HG03521 (cell line): ENCODE results near the gene RALGAPA1.
"Not testable (repeated sequence)": the region's sequence is repeated elsewhere in the genome, so short reads cannot be mapped to it uniquely, and the experiment has no call there.

Experiments used
- ATAC-seq: cut with Tn5 transposase; IDR thresholded peaks from one replicate; pipeline ENCODE4 v1.9.1; 2021; ENCODE audit warnings: mild to moderate bottlenecking, moderate library complexity; ENCODE audit not compliant: unreplicated experiment

RALGAPA1 gene

GRCh38 chr14:35632271-35632670 lies 176.8 kb downstream of the RALGAPA1 start:
- ATAC-seq, result no peak

GRCh38 chr14:35631071-35631805 lies 177.9 kb downstream of the RALGAPA1 start:
- ATAC-seq, result no peak

- ATAC-seq, result no peak
These were observed 180.1 kb downstream of the RALGAPA1 start for GRCh38 chr14:35628989-35629388.

- ATAC-seq, result not testable (repeated sequence)
These were observed 182.1 kb downstream of the RALGAPA1 start for GRCh38 chr14:35626947-35627346.

GRCh38 chr14:35621996-35622395 lies 187.1 kb downstream of the RALGAPA1 start:
- ATAC-seq, result not testable (repeated sequence)

- ATAC-seq, result not testable (repeated sequence)
These were observed 189.1 kb downstream of the RALGAPA1 start for GRCh38 chr14:35619998-35620397.

- ATAC-seq, result not testable (repeated sequence)
These were observed 189.6 kb downstream of the RALGAPA1 start for GRCh38 chr14:35619461-35619860.

GRCh38 chr14:35617500-35617899 lies 191.6 kb downstream of the RALGAPA1 start:
- ATAC-seq, result no peak

GRCh38 chr14:35607380-35607779 lies 201.7 kb downstream of the RALGAPA1 start:
- ATAC-seq, result no peak

- no peak for ATAC-seq
These were observed 208.8 kb downstream of the RALGAPA1 start for GRCh38 chr14:35600253-35600652.

- ATAC-seq, result no peak
These were observed 214.5 kb downstream of the RALGAPA1 start for GRCh38 chr14:35594616-35595015.

GRCh38 chr14:35587373-35587772 lies 221.7 kb downstream of the RALGAPA1 start:
- ATAC-seq, result not testable (repeated sequence)

- ATAC-seq, result no peak
These were observed 230.5 kb downstream of the RALGAPA1 start for GRCh38 chr14:35578639-35579038.

GRCh38 chr14:35578135-35578534 lies 231.0 kb downstream of the RALGAPA1 start:
- ATAC-seq, result no peak

GRCh38 chr14:35576856-35577255 lies 232.2 kb downstream of the RALGAPA1 start:
- no peak for ATAC-seq

- ATAC-seq, result no peak
These were observed 232.8 kb downstream of the RALGAPA1 start for GRCh38 chr14:35576260-35576659.

GRCh38 chr14:35573911-35574310 lies 235.2 kb downstream of the RALGAPA1 start:
- no peak for ATAC-seq

GRCh38 chr14:35571598-35571997 lies 237.5 kb downstream of the RALGAPA1 start:
- ATAC-seq, result no peak

- ATAC-seq, result no peak
These were observed 243.1 kb downstream of the RALGAPA1 start for GRCh38 chr14:35565871-35566464.

GRCh38 chr14:35558680-35559079 lies 250.4 kb downstream of the RALGAPA1 start:
- no peak for ATAC-seq

- no peak for ATAC-seq
These were observed 251.8 kb downstream of the RALGAPA1 start for GRCh38 chr14:35557221-35557747.

- ATAC-seq, result no peak
These were observed 252.5 kb downstream of the RALGAPA1 start for GRCh38 chr14:35556548-35556947.
